ENCODE data around the gene ELSPBP1. TPM values are rescaled to one million over a fixed set of nuclear protein-coding genes. Genes with fewer than 3 reads are reported as not detected.

The ELSPBP1 gene
- total and polyA plus RNA-seq, 2 experiments from 2014 or later = not detected

DNA sequence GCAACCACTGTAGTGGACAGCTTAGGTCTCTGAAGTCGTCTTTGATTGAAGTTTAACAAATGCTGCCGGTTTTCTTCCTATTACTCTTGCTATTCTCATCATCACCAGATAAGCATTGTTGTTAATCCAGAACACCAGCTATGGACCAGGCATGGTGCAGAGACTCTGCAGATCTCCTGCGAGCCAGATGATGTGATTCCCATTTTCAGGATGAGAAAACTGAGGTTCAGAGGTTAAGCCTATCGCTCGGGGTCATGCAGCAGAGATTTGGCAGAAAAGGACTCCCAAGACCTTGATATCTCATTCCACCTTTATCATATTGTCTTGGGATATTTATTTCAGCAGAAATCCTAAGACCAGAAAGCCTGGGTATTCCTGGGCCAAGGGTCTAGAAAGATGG, 65.9 kb downstream of the ELSPBP1 start (continued):
- TF ChIP-seq, protein P1, sequence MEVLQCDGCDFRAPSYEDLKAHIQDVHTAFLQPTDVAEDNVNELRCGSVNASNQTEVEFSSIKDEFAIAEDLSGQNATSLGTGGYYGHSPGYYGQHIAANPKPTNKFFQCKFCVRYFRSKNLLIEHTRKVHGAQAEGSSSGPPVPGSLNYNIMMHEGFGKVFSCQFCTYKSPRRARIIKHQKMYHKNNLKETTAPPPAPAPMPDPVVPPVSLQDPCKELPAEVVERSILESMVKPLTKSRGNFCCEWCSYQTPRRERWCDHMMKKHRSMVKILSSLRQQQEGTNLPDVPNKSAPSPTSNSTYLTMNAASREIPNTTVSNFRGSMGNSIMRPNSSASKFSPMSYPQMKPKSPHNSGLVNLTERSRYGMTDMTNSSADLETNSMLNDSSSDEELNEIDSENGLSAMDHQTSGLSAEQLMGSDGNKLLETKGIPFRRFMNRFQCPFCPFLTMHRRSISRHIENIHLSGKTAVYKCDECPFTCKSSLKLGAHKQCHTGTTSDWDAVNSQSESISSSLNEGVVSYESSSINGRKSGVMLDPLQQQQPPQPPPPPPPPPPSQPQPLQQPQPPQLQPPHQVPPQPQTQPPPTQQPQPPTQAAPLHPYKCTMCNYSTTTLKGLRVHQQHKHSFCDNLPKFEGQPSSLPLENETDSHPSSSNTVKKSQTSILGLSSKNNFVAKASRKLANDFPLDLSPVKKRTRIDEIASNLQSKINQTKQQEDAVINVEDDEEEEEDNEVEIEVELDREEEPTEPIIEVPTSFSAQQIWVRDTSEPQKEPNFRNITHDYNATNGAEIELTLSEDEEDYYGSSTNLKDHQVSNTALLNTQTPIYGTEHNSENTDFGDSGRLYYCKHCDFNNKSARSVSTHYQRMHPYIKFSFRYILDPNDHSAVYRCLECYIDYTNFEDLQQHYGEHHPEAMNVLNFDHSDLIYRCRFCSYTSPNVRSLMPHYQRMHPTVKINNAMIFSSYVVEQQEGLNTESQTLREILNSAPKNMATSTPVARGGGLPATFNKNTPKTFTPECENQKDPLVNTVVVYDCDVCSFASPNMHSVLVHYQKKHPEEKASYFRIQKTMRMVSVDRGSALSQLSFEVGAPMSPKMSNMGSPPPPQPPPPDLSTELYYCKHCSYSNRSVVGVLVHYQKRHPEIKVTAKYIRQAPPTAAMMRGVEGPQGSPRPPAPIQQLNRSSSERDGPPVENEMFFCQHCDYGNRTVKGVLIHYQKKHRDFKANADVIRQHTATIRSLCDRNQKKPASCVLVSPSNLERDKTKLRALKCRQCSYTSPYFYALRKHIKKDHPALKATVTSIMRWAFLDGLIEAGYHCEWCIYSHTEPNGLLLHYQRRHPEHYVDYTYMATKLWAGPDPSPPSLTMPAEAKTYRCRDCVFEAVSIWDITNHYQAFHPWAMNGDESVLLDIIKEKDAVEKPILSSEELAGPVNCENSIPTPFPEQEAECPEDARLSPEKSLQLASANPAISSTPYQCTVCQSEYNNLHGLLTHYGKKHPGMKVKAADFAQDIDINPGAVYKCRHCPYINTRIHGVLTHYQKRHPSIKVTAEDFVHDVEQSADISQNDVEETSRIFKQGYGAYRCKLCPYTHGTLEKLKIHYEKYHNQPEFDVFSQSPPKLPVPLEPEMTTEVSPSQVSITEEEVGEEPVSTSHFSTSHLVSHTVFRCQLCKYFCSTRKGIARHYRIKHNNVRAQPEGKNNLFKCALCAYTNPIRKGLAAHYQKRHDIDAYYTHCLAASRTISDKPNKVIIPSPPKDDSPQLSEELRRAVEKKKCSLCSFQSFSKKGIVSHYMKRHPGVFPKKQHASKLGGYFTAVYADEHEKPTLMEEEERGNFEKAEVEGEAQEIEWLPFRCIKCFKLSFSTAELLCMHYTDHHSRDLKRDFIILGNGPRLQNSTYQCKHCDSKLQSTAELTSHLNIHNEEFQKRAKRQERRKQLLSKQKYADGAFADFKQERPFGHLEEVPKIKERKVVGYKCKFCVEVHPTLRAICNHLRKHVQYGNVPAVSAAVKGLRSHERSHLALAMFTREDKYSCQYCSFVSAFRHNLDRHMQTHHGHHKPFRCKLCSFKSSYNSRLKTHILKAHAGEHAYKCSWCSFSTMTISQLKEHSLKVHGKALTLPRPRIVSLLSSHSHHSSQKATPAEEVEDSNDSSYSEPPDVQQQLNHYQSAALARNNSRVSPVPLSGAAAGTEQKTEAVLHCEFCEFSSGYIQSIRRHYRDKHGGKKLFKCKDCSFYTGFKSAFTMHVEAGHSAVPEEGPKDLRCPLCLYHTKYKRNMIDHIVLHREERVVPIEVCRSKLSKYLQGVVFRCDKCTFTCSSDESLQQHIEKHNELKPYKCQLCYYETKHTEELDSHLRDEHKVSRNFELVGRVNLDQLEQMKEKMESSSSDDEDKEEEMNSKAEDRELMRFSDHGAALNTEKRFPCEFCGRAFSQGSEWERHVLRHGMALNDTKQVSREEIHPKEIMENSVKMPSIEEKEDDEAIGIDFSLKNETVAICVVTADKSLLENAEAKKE (CRISPR knock-in tag; IDR thresholded peaks at IDR 0.05) = no peak

DNA sequence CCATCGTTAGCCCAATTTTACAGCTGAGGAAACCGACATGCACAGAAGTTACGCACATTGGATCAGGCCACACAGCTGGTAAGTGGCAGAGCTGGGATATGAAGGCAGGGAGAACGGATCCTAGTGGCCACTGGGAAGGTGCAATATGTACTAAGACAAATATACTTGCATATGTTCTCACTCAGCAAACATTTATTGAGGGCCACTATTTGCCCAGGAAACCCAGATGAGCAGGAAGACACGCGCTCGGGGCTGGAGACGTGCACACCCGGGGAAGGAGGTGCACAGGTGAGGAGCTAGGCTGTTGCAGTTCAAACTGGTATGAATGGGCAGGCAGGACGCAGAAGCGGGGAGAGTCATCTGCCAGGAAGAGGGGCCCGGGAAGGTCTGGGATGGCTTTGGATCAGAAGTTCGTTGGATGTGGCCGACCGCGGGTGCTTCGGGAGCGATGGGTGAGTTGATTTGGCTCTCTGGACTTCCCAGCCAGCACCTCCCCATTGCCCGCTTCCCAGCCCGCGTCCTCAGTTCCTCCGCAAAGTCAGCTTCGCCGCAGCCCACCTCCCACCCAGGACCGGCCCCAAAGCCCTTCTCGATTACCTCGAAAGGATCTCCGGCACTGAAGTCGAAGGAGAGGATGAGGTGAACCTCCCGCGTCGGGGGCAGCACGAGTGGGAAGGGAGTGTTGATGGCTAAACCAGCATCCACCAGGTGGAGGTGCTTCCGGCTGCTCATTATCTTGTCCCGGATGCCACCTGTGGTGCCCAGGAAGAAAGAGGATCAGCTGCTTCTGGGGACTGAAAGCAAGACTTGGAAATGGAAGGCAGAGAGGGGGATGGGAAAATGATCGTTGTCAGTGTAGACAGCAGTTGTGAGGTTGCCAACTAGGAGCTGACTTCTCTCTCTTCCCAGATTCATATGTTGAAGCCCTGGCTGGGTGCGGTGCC, 67.2 kb downstream of the ELSPBP1 start:
- peak overlapping the region; percentile 67 for H3K27ac ChIP-seq (ENCODE audit: low read depth)
- Mint-ChIP-seq H3K9me3 (peaks cover 6% of the 10 kb centered on the region; the same call in 2 of the 3 replicates), H3K27me3 (ENCODE audit: insufficient read depth, low read depth, poor library complexity) (peaks cover 12% of the 10 kb centered on the region), H3K27ac (peak overlapping the region; percentile 75), H3K36me3 (ENCODE audit: low read depth) (no peaks in the 10 kb centered on the region; the same call in 1 of the 3 replicates), H3K4me3 (peak overlapping the region; percentile 48), H3K4me1 (peaks cover 26% of the 10 kb centered on the region)
- no peaks in the 10 kb centered on the region for H3K36me3 ChIP-seq (ENCODE audit: insufficient read depth)
- DNase-seq (ENCODE audit: low spot score) (peak; percentile 85), ATAC-seq (peak; percentile 80)
- H2AFZ ChIP-seq = peak overlapping the region; percentile 78
- TF ChIP-seq ZNF331 (CRISPR knock-in tag; IDR thresholded peaks at IDR 0.05; ENCODE audit: low read depth) = no peak
- TF ChIP-seq, protein P2, sequence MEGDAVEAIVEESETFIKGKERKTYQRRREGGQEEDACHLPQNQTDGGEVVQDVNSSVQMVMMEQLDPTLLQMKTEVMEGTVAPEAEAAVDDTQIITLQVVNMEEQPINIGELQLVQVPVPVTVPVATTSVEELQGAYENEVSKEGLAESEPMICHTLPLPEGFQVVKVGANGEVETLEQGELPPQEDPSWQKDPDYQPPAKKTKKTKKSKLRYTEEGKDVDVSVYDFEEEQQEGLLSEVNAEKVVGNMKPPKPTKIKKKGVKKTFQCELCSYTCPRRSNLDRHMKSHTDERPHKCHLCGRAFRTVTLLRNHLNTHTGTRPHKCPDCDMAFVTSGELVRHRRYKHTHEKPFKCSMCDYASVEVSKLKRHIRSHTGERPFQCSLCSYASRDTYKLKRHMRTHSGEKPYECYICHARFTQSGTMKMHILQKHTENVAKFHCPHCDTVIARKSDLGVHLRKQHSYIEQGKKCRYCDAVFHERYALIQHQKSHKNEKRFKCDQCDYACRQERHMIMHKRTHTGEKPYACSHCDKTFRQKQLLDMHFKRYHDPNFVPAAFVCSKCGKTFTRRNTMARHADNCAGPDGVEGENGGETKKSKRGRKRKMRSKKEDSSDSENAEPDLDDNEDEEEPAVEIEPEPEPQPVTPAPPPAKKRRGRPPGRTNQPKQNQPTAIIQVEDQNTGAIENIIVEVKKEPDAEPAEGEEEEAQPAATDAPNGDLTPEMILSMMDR (conservative IDR thresholded peaks at IDR 0.05; ENCODE audit: low read depth in 2 of 2) = peak; percentile 24 to 33; a peak in 2 of 4 replicates
- no peaks in the 10 kb centered on the region; the same call in 1 of the 2 replicates for H3F3A ChIP-seq (replicated peaks; ENCODE audit: low read depth)
- no peaks in the 10 kb centered on the region for H3K9me2 ChIP-seq (ENCODE audit: insufficient read depth)
- no peaks in the 10 kb centered on the region for H3K79me2 ChIP-seq (replicated peaks; ENCODE audit: insufficient read depth)
- peaks cover 23% of the 10 kb centered on the region for H3K4me1 ChIP-seq (ENCODE audit: insufficient read depth)
- H3K27me3 ChIP-seq (ENCODE audit: insufficient read depth) = no peaks in the 10 kb centered on the region
- H3K4me2 ChIP-seq = peak overlapping the region; percentile 3
- H3K4me3 ChIP-seq = no peak overlapping the region; the same call in 1 of the 2 replicates
- no peaks in the 10 kb centered on the region for H4K20me1 ChIP-seq (replicated peaks; ENCODE audit: insufficient read depth)
